ENCODE data around the gene PPIF.

Gene PPIF

GRCh38 chr10:79390057-79390456, 42.8 kb downstream of the PPIF start:
- DNase-seq = no peak

GRCh38 chr10:79390551-79391229, 43.4 kb downstream of the PPIF start:
- DNase-seq = no peak

GRCh38 chr10:79391231-79392019, 44.2 kb downstream of the PPIF start:
- no peak for DNase-seq

- DNase-seq = no peak
These were observed 44.7 kb downstream of the PPIF start for GRCh38 chr10:79392020-79392398.

- DNase-seq = no peak
These were observed 45.4 kb downstream of the PPIF start for GRCh38 chr10:79392506-79393176.

- no peak for DNase-seq
These were observed 46.1 kb downstream of the PPIF start for GRCh38 chr10:79393221-79393923.

- DNase-seq = no peak
These were observed 46.8 kb downstream of the PPIF start for GRCh38 chr10:79393924-79394610.

GRCh38 chr10:79394664-79395063, 47.4 kb downstream of the PPIF start:
- no peak for DNase-seq

- DNase-seq = no peak
These were observed 49.3 kb downstream of the PPIF start for GRCh38 chr10:79396520-79396919.

GRCh38 chr10:79397051-79397450, 49.8 kb downstream of the PPIF start:
- DNase-seq = no peak

GRCh38 chr10:79397575-79398303, 50.5 kb downstream of the PPIF start:
- no peak for DNase-seq

GRCh38 chr10:79398642-79399041, 51.4 kb downstream of the PPIF start:
- DNase-seq = no peak

GRCh38 chr10:79399223-79399831, 52.1 kb downstream of the PPIF start:
- no peak for DNase-seq

GRCh38 chr10:79400146-79401004, 53.1 kb downstream of the PPIF start:
- no peak for DNase-seq

GRCh38 chr10:79401015-79401921, 54.0 kb downstream of the PPIF start:
- no peak for DNase-seq

GRCh38 chr10:79402625-79402946, 55.3 kb downstream of the PPIF start:
- no peak for DNase-seq

- no peak for DNase-seq
These were observed 55.7 kb downstream of the PPIF start for GRCh38 chr10:79402951-79403350.

- no peak for DNase-seq
These were observed 56.4 kb downstream of the PPIF start for GRCh38 chr10:79403441-79404230.

- no peak for DNase-seq
These were observed 57.0 kb downstream of the PPIF start for GRCh38 chr10:79404231-79404609.
